ENCODE results near the gene CEP55.
"Not testable (repeated sequence)": the region's sequence is repeated elsewhere in the genome, so short reads cannot be mapped to it uniquely, and the experiment has no call there.

CEP55 gene

GRCh38 chr10:93501650-93502049 is 5.2 kb downstream of the CEP55 start:
- in situ Hi-C loops (cut with HindIII; ENCODE audit: low pct_unique_long_range_greater_than_20kb, low sequenced_read_pairs), result no loop called here
- no peak for TF ChIP-seq JUND (IDR thresholded peaks at IDR 0.05; ENCODE audit: low read depth)
- no peak for DNase-seq (ENCODE audit: low read depth in 1 of 2, low spot score in 1 of 2)

- in situ Hi-C loops (cut with HindIII; ENCODE audit: low pct_unique_long_range_greater_than_20kb, low sequenced_read_pairs), result no loop called here
- TF ChIP-seq JUND (IDR thresholded peaks at IDR 0.05; ENCODE audit: low read depth), result no peak
- DNase-seq (ENCODE audit: low read depth in 1 of 2, low spot score in 1 of 2), result no peak
Measured at GRCh38 chr10:93503075-93503474, 6.7 kb downstream of the CEP55 start.

- no peak for TF ChIP-seq JUND (IDR thresholded peaks at IDR 0.05; ENCODE audit: low read depth)
- DNase-seq (ENCODE audit: low read depth in 1 of 2, low spot score in 1 of 2), result no peak
- in situ Hi-C loops (cut with HindIII; ENCODE audit: low pct_unique_long_range_greater_than_20kb, low sequenced_read_pairs), result no loop called here
Measured at GRCh38 chr10:93505075-93505474, 8.7 kb downstream of the CEP55 start.

- in situ Hi-C loops (cut with HindIII; ENCODE audit: low pct_unique_long_range_greater_than_20kb, low sequenced_read_pairs), result no loop called here
- TF ChIP-seq JUND (IDR thresholded peaks at IDR 0.05; ENCODE audit: low read depth), result no peak
- no peak for DNase-seq (ENCODE audit: low read depth in 1 of 2, low spot score in 1 of 2)
Measured at GRCh38 chr10:93509816-93510215, 13.4 kb downstream of the CEP55 start.

DNA sequence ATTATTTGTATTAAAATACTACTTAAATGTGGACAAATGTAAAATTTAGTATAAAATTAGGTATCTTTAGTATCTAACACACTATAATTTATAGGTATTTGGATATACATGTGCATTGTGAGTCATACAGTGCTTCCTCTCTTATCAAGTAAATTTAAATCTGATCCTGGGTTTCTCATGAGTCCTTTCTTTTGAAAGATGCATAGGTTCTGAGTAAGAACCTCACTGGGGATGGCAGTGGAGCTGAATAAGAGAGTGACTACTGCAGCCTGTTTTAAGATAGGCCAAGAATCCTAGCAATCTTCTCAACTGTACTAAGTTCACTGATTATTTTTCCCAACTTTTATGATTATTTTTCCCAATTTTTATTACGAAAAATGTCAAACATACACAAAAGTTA is 16.2 kb downstream of the CEP55 start:
- in situ Hi-C loops (cut with HindIII; ENCODE audit: low pct_unique_long_range_greater_than_20kb, low sequenced_read_pairs), result no loop called here
- no peak for DNase-seq (ENCODE audit: low read depth in 1 of 2, low spot score in 1 of 2)
- no peak for TF ChIP-seq JUND (IDR thresholded peaks at IDR 0.05; ENCODE audit: low read depth)

GRCh38 chr10:93513091-93513490 is 16.7 kb downstream of the CEP55 start:
- in situ Hi-C loops (cut with HindIII; ENCODE audit: low pct_unique_long_range_greater_than_20kb, low sequenced_read_pairs), result no loop called here
- no peak for TF ChIP-seq JUND (IDR thresholded peaks at IDR 0.05; ENCODE audit: low read depth)
- DNase-seq (ENCODE audit: low read depth in 1 of 2, low spot score in 1 of 2), result no peak

DNA sequence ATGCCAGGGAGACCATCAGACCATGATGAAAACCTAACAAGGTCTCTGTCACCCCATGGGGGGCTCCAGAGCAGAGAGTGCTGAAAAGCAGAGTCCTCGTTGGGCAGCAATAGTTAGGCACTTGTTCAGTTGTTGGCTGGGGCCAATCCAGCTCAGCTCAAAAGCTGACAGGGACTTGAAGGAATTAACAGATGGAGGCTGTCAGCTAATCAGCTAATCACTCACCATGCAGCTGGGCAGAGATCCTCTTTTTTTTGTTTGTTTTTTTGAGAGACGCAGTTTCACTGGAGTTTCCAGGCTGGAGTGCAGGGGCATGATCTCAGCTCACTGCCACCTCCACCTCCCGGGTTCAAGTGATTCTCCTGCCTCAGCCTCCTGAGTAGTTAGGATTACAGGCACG is 18.1 kb downstream of the CEP55 start:
- DNase-seq (ENCODE audit: low read depth in 1 of 2, low spot score in 1 of 2), result no peak
- in situ Hi-C loops (cut with HindIII; ENCODE audit: low pct_unique_long_range_greater_than_20kb, low sequenced_read_pairs), result no loop called here
- TF ChIP-seq JUND (IDR thresholded peaks at IDR 0.05; ENCODE audit: low read depth), result no peak

DNA sequence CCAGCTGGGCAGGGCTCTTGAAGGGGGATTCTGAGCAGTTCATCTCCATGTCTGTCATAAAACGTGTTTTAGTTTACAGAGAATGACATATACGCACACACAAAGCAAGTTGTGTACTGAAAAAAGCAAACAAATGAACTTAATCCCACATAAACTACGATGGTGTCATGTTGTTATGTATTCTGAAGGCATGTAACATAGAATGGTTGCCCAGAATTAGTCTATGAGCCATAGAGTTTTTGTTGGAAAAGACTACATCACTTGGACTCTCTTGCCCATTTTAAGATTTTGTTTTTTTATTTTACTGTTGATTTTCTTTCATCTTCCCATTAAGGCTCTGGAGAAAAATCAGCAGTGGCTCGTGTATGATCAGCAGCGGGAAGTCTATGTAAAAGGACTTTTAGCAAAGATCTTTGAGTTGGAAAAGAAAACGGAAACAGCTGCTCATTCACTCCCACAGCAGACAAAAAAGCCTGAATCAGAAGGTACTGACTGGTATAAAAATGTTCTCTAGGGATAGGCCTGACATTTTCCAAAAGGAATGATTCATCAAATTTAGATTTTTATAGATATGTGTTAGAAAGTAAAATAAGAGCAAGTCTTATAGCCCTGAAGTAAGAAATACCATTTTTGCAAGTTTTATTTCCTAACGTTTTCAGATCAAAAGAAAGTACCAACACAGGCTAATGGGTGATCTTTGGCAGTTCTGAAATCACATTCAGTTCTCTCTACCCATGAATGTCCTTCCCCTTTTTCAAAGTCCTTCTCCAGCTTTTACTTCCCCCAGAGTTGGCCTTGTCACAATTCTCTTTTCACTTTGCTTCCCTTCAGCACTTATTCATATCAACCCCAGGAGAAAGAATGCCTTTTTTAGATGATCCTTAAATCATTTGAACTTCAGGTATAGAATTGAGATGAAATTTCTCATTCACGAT is 18.9 kb downstream of the CEP55 start:
- in situ Hi-C loops (cut with HindIII; ENCODE audit: low pct_unique_long_range_greater_than_20kb, low sequenced_read_pairs), result no loop called here
- no peak for TF ChIP-seq JUND (IDR thresholded peaks at IDR 0.05; ENCODE audit: low read depth)
- no peak for DNase-seq (ENCODE audit: low read depth in 1 of 2, low spot score in 1 of 2)

DNA sequence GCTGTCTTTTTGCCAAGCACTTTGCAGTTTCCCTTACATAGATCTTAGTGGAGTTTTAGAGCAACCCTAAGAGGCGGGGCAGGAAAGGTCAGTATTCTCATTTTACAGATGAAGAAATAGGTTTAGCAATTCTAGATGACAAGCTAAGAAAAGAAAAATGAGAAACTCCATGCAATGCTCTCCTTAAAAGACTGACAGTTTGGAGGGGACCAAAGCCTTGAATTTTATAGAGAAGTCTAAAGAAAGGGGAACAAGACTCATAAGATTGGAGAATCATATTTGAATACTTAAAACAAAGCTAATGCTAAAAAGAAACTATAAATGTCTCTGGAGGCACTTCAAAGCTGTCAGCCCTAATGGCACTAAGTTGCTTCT is 19.6 kb downstream of the CEP55 start:
- in situ Hi-C loops (cut with HindIII; ENCODE audit: low pct_unique_long_range_greater_than_20kb, low sequenced_read_pairs), result no loop called here
- DNase-seq (ENCODE audit: low read depth in 1 of 2, low spot score in 1 of 2), result no peak
- no peak for TF ChIP-seq JUND (IDR thresholded peaks at IDR 0.05; ENCODE audit: low read depth)

- in situ Hi-C loops (cut with HindIII; ENCODE audit: low pct_unique_long_range_greater_than_20kb, low sequenced_read_pairs), result no loop called here
- no peak for TF ChIP-seq JUND (IDR thresholded peaks at IDR 0.05; ENCODE audit: low read depth)
- no peak for DNase-seq (ENCODE audit: low read depth in 1 of 2, low spot score in 1 of 2)
Measured at GRCh38 chr10:93518531-93518930, 22.1 kb downstream of the CEP55 start.

GRCh38 chr10:93535293-93535692 is 38.9 kb downstream of the CEP55 start:
- DNase-seq (ENCODE audit: low read depth in 1 of 2, low spot score in 1 of 2), result no peak
- in situ Hi-C loops (cut with HindIII; ENCODE audit: low pct_unique_long_range_greater_than_20kb, low sequenced_read_pairs), result no loop called here
- no peak for TF ChIP-seq JUND (IDR thresholded peaks at IDR 0.05; ENCODE audit: low read depth)

- DNase-seq (ENCODE audit: low read depth in 1 of 2, low spot score in 1 of 2); in situ Hi-C loops (cut with HindIII; ENCODE audit: low pct_unique_long_range_greater_than_20kb, low sequenced_read_pairs): not testable (repeated sequence)
Measured at GRCh38 chr10:93540871-93541270, 44.5 kb downstream of the CEP55 start.

DNA sequence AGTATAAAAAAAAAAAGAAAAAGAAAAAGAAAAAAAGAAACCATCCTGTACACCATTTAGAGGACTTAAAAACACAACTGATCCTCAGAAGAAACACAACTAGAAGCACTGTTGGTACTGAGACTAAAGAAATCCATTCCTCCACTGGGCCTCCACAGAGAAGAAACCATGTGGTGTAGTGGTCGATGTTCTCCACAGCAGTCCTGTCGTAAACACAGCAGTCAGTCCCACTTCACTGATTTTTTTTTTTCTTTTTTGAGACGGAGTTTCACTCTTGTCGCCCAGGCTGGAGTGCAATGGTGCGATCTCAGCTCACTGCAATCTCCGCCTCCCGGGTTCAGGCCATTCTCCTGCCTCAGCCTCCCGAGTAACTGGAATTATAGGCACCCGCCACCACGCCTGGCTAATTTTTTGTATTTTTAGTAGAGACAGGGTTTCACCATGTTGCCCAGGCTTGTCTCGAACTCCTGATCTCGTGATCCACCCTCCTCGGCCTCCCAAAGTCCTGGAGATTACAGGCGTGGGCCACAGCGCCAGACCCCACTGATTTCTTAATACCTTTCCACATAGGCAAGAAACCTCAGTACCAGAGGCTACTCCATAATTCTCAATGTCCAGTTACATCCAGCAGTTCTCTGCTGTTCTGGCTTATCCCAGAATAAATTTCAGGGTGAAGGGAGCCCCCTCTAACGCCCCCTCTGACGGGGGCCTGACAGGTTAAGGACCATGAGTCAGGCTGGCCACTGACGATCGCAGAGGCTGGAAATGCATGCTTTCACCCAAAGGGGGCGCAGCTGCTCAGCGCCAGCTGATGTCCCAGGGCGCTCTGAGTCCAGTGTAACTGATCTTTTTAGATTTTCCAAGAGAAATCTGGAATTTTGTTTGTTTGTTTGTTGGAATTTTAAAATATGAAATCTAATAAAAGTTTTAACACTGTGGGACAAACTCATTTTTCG is 45.3 kb downstream of the CEP55 start:
- TF ChIP-seq JUND (IDR thresholded peaks at IDR 0.05; ENCODE audit: low read depth), result no peak
- in situ Hi-C loops (cut with HindIII; ENCODE audit: low pct_unique_long_range_greater_than_20kb, low sequenced_read_pairs), result no loop called here
- DNase-seq (ENCODE audit: low read depth in 1 of 2, low spot score in 1 of 2), result peak in 1 of 2 experiments; percentile 64
